ENCODE data around the gene CPLX1. TPM values are rescaled to one million over a fixed set of nuclear protein-coding genes. Genes with fewer than 3 reads are reported as not detected.

The CPLX1 gene
- polyA plus RNA-seq, 3 donors = not detected

DNA sequence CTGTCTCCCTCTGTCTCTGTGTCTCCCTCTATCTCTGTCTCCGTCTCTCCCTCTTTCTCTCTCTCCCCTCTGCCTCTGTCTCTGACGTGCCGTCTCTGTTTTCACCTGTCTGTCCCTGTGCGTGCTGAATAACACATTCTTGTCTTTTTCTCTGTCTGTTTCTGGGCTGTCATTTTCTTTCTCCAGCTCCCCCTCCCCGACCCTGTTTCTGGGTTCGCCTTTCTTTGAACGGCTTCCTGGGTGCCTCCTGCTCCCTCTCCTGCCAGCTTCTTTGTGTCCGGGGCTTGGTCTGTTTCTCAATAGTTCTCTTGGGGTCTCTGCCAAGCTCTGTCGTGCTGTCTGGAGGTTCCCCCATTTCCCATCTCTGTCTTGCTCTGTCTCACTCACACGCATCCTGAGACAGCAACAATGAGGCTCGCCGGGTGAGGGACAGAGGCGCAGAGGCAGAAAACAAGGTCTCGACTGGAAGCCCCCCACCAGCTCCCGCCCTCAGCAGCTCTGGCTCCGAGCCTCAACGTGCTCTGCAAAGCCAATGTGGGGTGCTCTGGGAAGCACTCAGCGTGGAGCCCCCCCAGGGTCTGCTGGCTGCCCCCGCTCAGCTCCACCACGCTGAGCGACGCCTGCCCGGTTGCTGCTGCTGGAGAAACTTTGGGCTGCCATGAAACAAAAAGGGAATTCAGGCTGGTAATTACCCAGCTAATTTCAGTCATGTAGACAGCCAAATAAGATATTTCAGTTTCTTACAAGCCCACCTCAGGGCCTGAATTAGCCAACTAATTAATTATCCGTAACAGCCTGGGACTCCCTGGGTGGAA, 3.4 kb downstream of the CPLX1 start:
- WGBS (ENCODE audit: insufficient coverage) = 58% methylated on average over 24 of the region's 24 CpGs
- Histone ChIP-seq H3K4me1 (ENCODE audit: control insufficient read depth in 1 of 2, insufficient read depth in 2 of 2, low read length in 2 of 2) (no peaks in the 10 kb centered on the region), H3K4me3 (replicated peaks in 1 of 3; ENCODE audit: low read depth in 2 of 3, low read length in 3 of 3) (no peak overlapping the region), H3K9ac (ENCODE audit: insufficient read depth, low read length, poor library complexity, severe bottlenecking) (no peak overlapping the region), H3K9me3 (replicated peaks in 1 of 2; ENCODE audit: control insufficient read depth in 1 of 2, insufficient read depth in 1 of 2, low read length in 2 of 2) (peaks cover 4 to 10% of the 10 kb centered on the region in 2 donors), H3K27ac (ENCODE audit: low read depth in 1 of 2, low read length in 2 of 2) (no peak overlapping the region), H4K20me1 (ENCODE audit: insufficient read depth, low read length) (no peaks in the 10 kb centered on the region), H3K27me3 (ENCODE audit: control insufficient read depth in 2 of 2, insufficient read depth in 2 of 2, low read length in 2 of 2) (peaks cover 19 to 42% of the 10 kb centered on the region in 2 donors), H3K79me2 (ENCODE audit: insufficient read depth, low read length) (no peaks in the 10 kb centered on the region), H3K36me3 (replicated peaks in 1 of 2; ENCODE audit: control insufficient read depth in 1 of 2, insufficient read depth in 2 of 2, low read length in 2 of 2) (no peaks in the 10 kb centered on the region), H3K4me2 (replicated peaks; ENCODE audit: extremely low read depth, low read length, poor library complexity, severe bottlenecking) (no peak overlapping the region), H2AFZ (ENCODE audit: insufficient read depth, low read depth, low read length, poor library complexity, severe bottlenecking) (no peak overlapping the region)
- Mint-ChIP-seq H3K9me3 (peaks cover 0 to 13% (median 0%) of the 10 kb centered on the region in 7 donors), H3K4me1 (no peaks in the 10 kb centered on the region), H3K4me3 (peak overlapping the region in 1 of 2 donors; percentile 63), H3K27ac (no peak overlapping the region), H3K36me3 (no peaks in the 10 kb centered on the region), H3K27me3 (ENCODE audit: low read depth in 3 of 3) (peaks cover 45 to 68% (median 54%) of the 10 kb centered on the region in 3 donors)
- DNase-seq = no peak
- TF ChIP-seq, protein P1, sequence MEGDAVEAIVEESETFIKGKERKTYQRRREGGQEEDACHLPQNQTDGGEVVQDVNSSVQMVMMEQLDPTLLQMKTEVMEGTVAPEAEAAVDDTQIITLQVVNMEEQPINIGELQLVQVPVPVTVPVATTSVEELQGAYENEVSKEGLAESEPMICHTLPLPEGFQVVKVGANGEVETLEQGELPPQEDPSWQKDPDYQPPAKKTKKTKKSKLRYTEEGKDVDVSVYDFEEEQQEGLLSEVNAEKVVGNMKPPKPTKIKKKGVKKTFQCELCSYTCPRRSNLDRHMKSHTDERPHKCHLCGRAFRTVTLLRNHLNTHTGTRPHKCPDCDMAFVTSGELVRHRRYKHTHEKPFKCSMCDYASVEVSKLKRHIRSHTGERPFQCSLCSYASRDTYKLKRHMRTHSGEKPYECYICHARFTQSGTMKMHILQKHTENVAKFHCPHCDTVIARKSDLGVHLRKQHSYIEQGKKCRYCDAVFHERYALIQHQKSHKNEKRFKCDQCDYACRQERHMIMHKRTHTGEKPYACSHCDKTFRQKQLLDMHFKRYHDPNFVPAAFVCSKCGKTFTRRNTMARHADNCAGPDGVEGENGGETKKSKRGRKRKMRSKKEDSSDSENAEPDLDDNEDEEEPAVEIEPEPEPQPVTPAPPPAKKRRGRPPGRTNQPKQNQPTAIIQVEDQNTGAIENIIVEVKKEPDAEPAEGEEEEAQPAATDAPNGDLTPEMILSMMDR (IDR thresholded peaks at IDR 0.05) = no peak
- intact Hi-C loops (cut with micrococcal nuclease) = no loop called here

- intact Hi-C loops (cut with micrococcal nuclease) = no loop called here
- H3K27ac ChIP-seq (ENCODE audit: low read depth in 1 of 2, low read length in 2 of 2) = no peak overlapping the region
- no peak for DNase-seq
- peaks cover 4 to 10% of the 10 kb centered on the region in 2 donors for H3K9me3 ChIP-seq (replicated peaks in 1 of 2; ENCODE audit: control insufficient read depth in 1 of 2, insufficient read depth in 1 of 2, low read length in 2 of 2)
- H3K4me1 ChIP-seq (ENCODE audit: control insufficient read depth in 1 of 2, insufficient read depth in 2 of 2, low read length in 2 of 2) = no peaks in the 10 kb centered on the region
- Mint-ChIP-seq H3K36me3 (no peaks in the 10 kb centered on the region), H3K4me1 (no peaks in the 10 kb centered on the region), H3K4me3 (no peak overlapping the region), H3K27me3 (ENCODE audit: low read depth in 3 of 3) (peaks cover 38 to 66% (median 48%) of the 10 kb centered on the region in 3 donors), H3K27ac (peak overlapping the region in 1 of 7 donors; percentile 32), H3K9me3 (peaks cover 0 to 11% (median 0%) of the 10 kb centered on the region in 7 donors)
- H2AFZ ChIP-seq (ENCODE audit: insufficient read depth, low read depth, low read length, poor library complexity, severe bottlenecking) = no peak overlapping the region
- peaks cover 16 to 37% of the 10 kb centered on the region in 2 donors for H3K27me3 ChIP-seq (ENCODE audit: control insufficient read depth in 2 of 2, insufficient read depth in 2 of 2, low read length in 2 of 2)
- H3K4me3 ChIP-seq (replicated peaks in 1 of 3; ENCODE audit: low read depth in 2 of 3, low read length in 3 of 3) = no peak overlapping the region
- no peaks in the 10 kb centered on the region for H3K79me2 ChIP-seq (ENCODE audit: insufficient read depth, low read length)
- H3K4me2 ChIP-seq (replicated peaks; ENCODE audit: extremely low read depth, low read length, poor library complexity, severe bottlenecking) = no peak overlapping the region
- no peaks in the 10 kb centered on the region for H3K36me3 ChIP-seq (replicated peaks in 1 of 2; ENCODE audit: control insufficient read depth in 1 of 2, insufficient read depth in 2 of 2, low read length in 2 of 2)
- 84% methylated on average over 16 of the region's 16 CpGs for WGBS (ENCODE audit: insufficient coverage)
- no peak overlapping the region for H3K9ac ChIP-seq (ENCODE audit: insufficient read depth, low read length, poor library complexity, severe bottlenecking)
- TF ChIP-seq, protein P1 (IDR thresholded peaks at IDR 0.05) = no peak
- no peaks in the 10 kb centered on the region for H4K20me1 ChIP-seq (ENCODE audit: insufficient read depth, low read length)
Measured at GRCh38 chr4:821631-822030, 4.3 kb downstream of the CPLX1 start.
